Neural cell (in vitro differentiated cells): ENCODE results near the gene EFTUD2. TPM values are rescaled to one million over a fixed set of nuclear protein-coding genes. Genes with fewer than 3 reads are reported as not detected.

Source experiments
- H2AFZ ChIP-seq: fragments of 200-600, 300-800 bp; sonication (generic), shearing (Covaris generic); 2 replicates; pipeline ENCODE4 v1.6.0; 2014; ENCODE audit warnings: low read depth, mild to moderate bottlenecking, antibody characterized with exemption, low read length, moderate library complexity
- H3F3A ChIP-seq: fragments of 200-600 bp; shearing (Covaris generic); 2 replicates; pipeline ENCODE4 v1.6.1; 2016; ENCODE audit warnings: mild to moderate bottlenecking, moderate library complexity, mixed read lengths, antibody characterized with exemption, low read length; ENCODE audit not compliant: insufficient read depth, poor library complexity, severe bottlenecking
- H3K27ac ChIP-seq: fragments of 200-600, 300-800 bp; sonication (generic), shearing (Covaris generic); 2 replicates; pipeline ENCODE4 v1.5.1; 2014; ENCODE audit warnings: mild to moderate bottlenecking, low read length, moderate library complexity
- H3K27me3 ChIP-seq: fragments of 300-800, 200-600 bp; sonication (generic), shearing (Covaris generic); 2 replicates; pipeline ENCODE4 v1.6.0; 2014; ENCODE audit warnings: mild to moderate bottlenecking, low read depth, low read length, moderate library complexity; ENCODE audit not compliant: insufficient read depth
- H3K36me3 ChIP-seq: fragments of 300-800, 200-600 bp; sonication (generic), shearing (Covaris generic); 2 replicates; pipeline ENCODE4 v1.5.1; 2014; ENCODE audit warnings: mild to moderate bottlenecking, antibody characterized with exemption, low read length, moderate library complexity; ENCODE audit not compliant: insufficient read depth
- H3K4me2 ChIP-seq: fragments of 300-800, 200-600 bp; sonication (generic), shearing (Covaris generic); 2 replicates; pipeline ENCODE4 v1.6.0; 2014; ENCODE audit warnings: mild to moderate bottlenecking, low read length
- H3K4me3 ChIP-seq: fragments of 300-800, 200-600 bp; sonication (generic), shearing (Covaris generic); 2 replicates; pipeline ENCODE4 v1.5.1; 2014; ENCODE audit warnings: mild to moderate bottlenecking, low read length, moderate library complexity
- H3K79me2 ChIP-seq: fragments of 200-600 bp; shearing (Covaris generic); replicated peaks from 2 replicates; pipeline ENCODE4 v1.6.0; 2014; ENCODE audit warnings: mild to moderate bottlenecking, low read length, moderate library complexity; ENCODE audit not compliant: insufficient read depth
- H3K9ac ChIP-seq: fragments of 300-800, 200-600 bp; sonication (generic), shearing (Covaris generic); 2 replicates; pipeline ENCODE4 v1.6.1; 2016; ENCODE audit warnings: mild to moderate bottlenecking, low read length, mixed read lengths
- H3K9me2 ChIP-seq: fragments of 200-600 bp; shearing (Covaris generic); 2 replicates; pipeline ENCODE4 v1.6.1; 2016; ENCODE audit warnings: mild to moderate bottlenecking, low read length, mixed read lengths; ENCODE audit not compliant: insufficient read depth
- H3K9me3 ChIP-seq: fragments of 200-600, 300-800 bp; sonication (generic), shearing (Covaris generic); 2 replicates; pipeline ENCODE4 v1.6.1; 2016; ENCODE audit warnings: mild to moderate bottlenecking, mixed run types, low read length, moderate library complexity, mixed read lengths
- H4K20me1 ChIP-seq: fragments of 200-600 bp; shearing (Covaris generic); 2 replicates; pipeline ENCODE4 v1.6.1; 2016; ENCODE audit warnings: mild to moderate bottlenecking, mixed run types; ENCODE audit not compliant: insufficient read depth
- CTCF ChIP-seq: fragments of 450-650 bp; IDR thresholded peaks from 2 replicates; pipeline ENCODE4 v1.5.1; 2014; ENCODE audit warnings: antibody characterized with exemption, mild to moderate bottlenecking, moderate library complexity; ENCODE audit not compliant: poor library complexity, severe bottlenecking
- EP300 ChIP-seq: fragments of 450-650 bp; conservative IDR thresholded peaks from 2 replicates; pipeline ENCODE4 v1.6.1; 2014; ENCODE audit warnings: antibody characterized with exemption, mild to moderate bottlenecking, moderate library complexity; ENCODE audit not compliant: poor library complexity, severe bottlenecking
- EZH2 ChIP-seq: fragments of 200-600, 300-800 bp; shearing (Covaris generic), sonication (generic); IDR thresholded peaks from 2 replicates; pipeline ENCODE4 v1.6.1; 2014; ENCODE audit warnings: antibody characterized with exemption, low read length, borderline replicate concordance, mild to moderate bottlenecking; ENCODE audit not compliant: insufficient read depth, poor library complexity, severe bottlenecking
- MXI1 ChIP-seq: fragments of 450-650 bp; conservative IDR thresholded peaks from 2 replicates; pipeline ENCODE4 v1.6.1; 2014; ENCODE audit warnings: antibody characterized with exemption, mild to moderate bottlenecking; ENCODE audit not compliant: poor library complexity, severe bottlenecking
- POLR2AphosphoS5 ChIP-seq: IDR thresholded peaks from 2 replicates; pipeline ENCODE4 v1.6.1; 2012
- RAD21 ChIP-seq: fragments of 450-650 bp; conservative IDR thresholded peaks from 2 replicates; pipeline ENCODE4 v1.6.1; 2014; ENCODE audit warnings: antibody characterized with exemption, mild to moderate bottlenecking, moderate library complexity
- REST ChIP-seq: IDR thresholded peaks from 2 replicates; pipeline ENCODE4 v1.6.1; 2012; ENCODE audit warnings: borderline replicate concordance
- SMC3 ChIP-seq: fragments of 450-650 bp; conservative IDR thresholded peaks from 2 replicates; pipeline ENCODE4 v1.6.1; 2014; ENCODE audit warnings: antibody characterized with exemption, mild to moderate bottlenecking, moderate library complexity; ENCODE audit not compliant: poor library complexity
- TAF1 ChIP-seq: IDR thresholded peaks from 2 replicates; pipeline ENCODE4 v1.6.1; 2012; ENCODE audit warnings: low read depth
- polyA plus RNA-seq: library from polyadenylated mRNA; depleted of rRNA; stranded (reverse); fragments of >200 nt; gene quantifications from 2 replicates; pipeline ENCODE4 v1.2.3, GENCODE V29; 2014

The EFTUD2 gene
- polyA plus RNA-seq, 1 donor from 2014 or later, result 69.4 TPM

GRCh38 chr17:44935116-44935515, 35.9 kb upstream of the EFTUD2 start:
- H3K9me3 ChIP-seq, result no peaks in the 10 kb centered on the region
- H3K79me2 ChIP-seq, result peaks cover 10% of the 10 kb centered on the region
- H2AFZ ChIP-seq, result no peak overlapping the region
- no peak overlapping the region for H3K4me3 ChIP-seq
- no peaks in the 10 kb centered on the region for H3K36me3 ChIP-seq
- H3K9ac ChIP-seq, result no peak overlapping the region
- no peak for TF ChIP-seq EZH2
- TF ChIP-seq SMC3, result no peak
- TF ChIP-seq REST, result no peak
- no peak for TF ChIP-seq POLR2AphosphoS5
- no peak for TF ChIP-seq EP300
- no peak for TF ChIP-seq CTCF
- no peak for TF ChIP-seq RAD21
- no peak for TF ChIP-seq TAF1
- no peak for TF ChIP-seq MXI1
- no peaks in the 10 kb centered on the region for H3K27me3 ChIP-seq
- H3K9me2 ChIP-seq, result no peaks in the 10 kb centered on the region
- no peak overlapping the region for H3K4me2 ChIP-seq
- no peaks in the 10 kb centered on the region for H3F3A ChIP-seq
- no peaks in the 10 kb centered on the region for H4K20me1 ChIP-seq
- H3K27ac ChIP-seq, result no peak overlapping the region

GRCh38 chr17:44934745-44935105, 35.5 kb upstream of the EFTUD2 start:
- no peak overlapping the region for H2AFZ ChIP-seq
- TF ChIP-seq SMC3 (no peak), REST (no peak), MXI1 (no peak), TAF1 (no peak), CTCF (no peak), EP300 (no peak), POLR2AphosphoS5 (no peak), RAD21 (no peak), EZH2 (no peak)
- peaks cover 10% of the 10 kb centered on the region for H3K79me2 ChIP-seq
- H3K9me2 ChIP-seq, result no peaks in the 10 kb centered on the region
- H3K4me3 ChIP-seq, result no peak overlapping the region
- H3K36me3 ChIP-seq, result no peaks in the 10 kb centered on the region
- no peak overlapping the region for H3K4me2 ChIP-seq
- H3K9me3 ChIP-seq, result no peaks in the 10 kb centered on the region
- H3K27ac ChIP-seq, result no peak overlapping the region
- no peaks in the 10 kb centered on the region for H4K20me1 ChIP-seq
- no peak overlapping the region for H3K9ac ChIP-seq
- H3F3A ChIP-seq, result no peaks in the 10 kb centered on the region
- H3K27me3 ChIP-seq, result no peaks in the 10 kb centered on the region
